PC-9 (cell line): ENCODE data around the gene FAM185A. TPM values are rescaled to one million over a fixed set of nuclear protein-coding genes. Genes with fewer than 3 reads are reported as not detected.
A peak's percentile ranks its signal among the peaks of the same experiment; 100 is the strongest.

Experiments
- BruUV-seq: library from RNA; stranded (reverse); fragments of 400-500 nt; replicated peaks from 2 replicates; lab custom pipeline; 2021; lab: Mats Ljungman, UMichigan
- CTCF ChIA-PET: fragments of 300-600 bp; sonication (Branson Sonifier 250); formaldehyde crosslinking; loops from one replicate; lab custom pipeline; 2022; ENCODE audit warnings: antibody characterized with exemption; lab: Charles Lee
- POLR2A ChIA-PET: fragments of 300-600 bp; sonication (Branson Sonifier 250); formaldehyde crosslinking; loops from one replicate; lab custom pipeline; 2022; ENCODE audit warnings: antibody characterized with exemption; ENCODE audit not compliant: unreplicated experiment; lab: Charles Lee
- DNase-seq, 2 experiments: peaks; one replicate each; pipeline versions ENCODE4 v3.0.0 to v3.0.0-alpha.2; 2015 to 2022; ENCODE audit warnings: mixed read lengths in 1 of 2
- H2AFZ ChIP-seq: fragments of 200-600 bp; sonication (generic); 2 replicates; pipeline ENCODE4 v1.8.1; 2017; ENCODE audit warnings: antibody characterized with exemption
- H3F3A ChIP-seq: fragments of 200-600 bp; sonication (generic); 2 replicates; pipeline ENCODE4 v1.8.1; 2017; ENCODE audit warnings: antibody characterized with exemption, mild to moderate bottlenecking, low read depth; ENCODE audit not compliant: insufficient read depth
- H3K27ac ChIP-seq: fragments of 200-600 bp; sonication (generic); 2 replicates; pipeline ENCODE4 v1.6.1; 2016; ENCODE audit warnings: mixed run types
- H3K27me3 ChIP-seq: fragments of 200-600 bp; sonication (generic); 2 replicates; pipeline ENCODE4 v1.6.1; 2016; ENCODE audit warnings: low read depth, mixed run types; ENCODE audit not compliant: insufficient read depth
- H3K36me3 ChIP-seq: fragments of 200-600 bp; sonication (generic); 2 replicates; pipeline ENCODE4 v1.6.1; 2016; ENCODE audit warnings: low read depth, mixed run types
- H3K4me1 ChIP-seq: fragments of 200-600 bp; sonication (generic); replicated peaks from 2 replicates; pipeline ENCODE4 v1.6.1; 2016; ENCODE audit warnings: mixed run types; ENCODE audit not compliant: insufficient read depth
- H3K4me2 ChIP-seq: fragments of 200-600 bp; sonication (generic); 2 replicates; pipeline ENCODE4 v1.6.1; 2017; ENCODE audit warnings: mixed run types
- H3K4me3 ChIP-seq: fragments of 200-600 bp; sonication (generic); 2 replicates; pipeline ENCODE4 v1.6.1; 2016; ENCODE audit warnings: mixed run types
- H3K79me2 ChIP-seq: fragments of 200-600 bp; sonication (generic); 2 replicates; pipeline ENCODE4 v1.6.1; 2017; ENCODE audit warnings: low read depth, mixed run types
- H3K9me2 ChIP-seq: fragments of 200-600 bp; sonication (generic); 2 replicates; pipeline ENCODE4 v1.8.1; 2017; ENCODE audit warnings: mild to moderate bottlenecking; ENCODE audit not compliant: insufficient read depth
- H3K9me3 ChIP-seq: fragments of 200-600 bp; sonication (generic); 2 replicates; pipeline ENCODE4 v1.8.1; 2016; ENCODE audit warnings: low read depth; ENCODE audit not compliant: insufficient read depth
- H4K20me1 ChIP-seq: fragments of 200-600 bp; sonication (generic); 2 replicates; pipeline ENCODE4 v1.8.1; 2017; ENCODE audit not compliant: insufficient read depth
- EZH2 ChIP-seq: fragments of 200-600 bp; sonication (generic); IDR thresholded peaks from 2 replicates; pipeline ENCODE4 v1.8.0; 2017; ENCODE audit warnings: antibody characterized with exemption, low read depth
- intact Hi-C: fragments of 100-400 bp; cut with micrococcal nuclease; formaldehyde crosslinking; loops from one replicate; pipeline ENCODE4 v1.10.0; 2022; ENCODE audit not compliant: unreplicated experiment
- total RNA-seq: library from RNA; stranded (reverse); gene quantifications from 2 replicates; pipeline ENCODE4 v1.2.3, GENCODE V29; 2021
- TF ChIP-seq, protein P1 (sequence below): fragments of 200-600 bp; sonication (generic); conservative IDR thresholded peaks from 2 replicates; pipeline ENCODE4 v1.6.1; 2017; ENCODE audit warnings: mixed run types, antibody characterized with exemption, mild to moderate bottlenecking, moderate library complexity

Gene FAM185A
- total RNA-seq, 1 experiment from 2014 or later: 9.2 TPM

- Histone ChIP-seq H3K4me1 (peaks cover 19% of the 10 kb centered on the region), H3F3A (no peaks in the 10 kb centered on the region), H3K9me3 (peaks cover 5% of the 10 kb centered on the region; the same call in 1 of the 2 replicates), H3K27me3 (no peaks in the 10 kb centered on the region), H3K27ac (no peak overlapping the region), H3K4me2 (no peak overlapping the region), H3K9me2 (no peaks in the 10 kb centered on the region), H3K36me3 (no peaks in the 10 kb centered on the region), H3K79me2 (no peaks in the 10 kb centered on the region), H2AFZ (no peak overlapping the region), H3K4me3 (no peak overlapping the region), H4K20me1 (no peaks in the 10 kb centered on the region)
- CTCF ChIA-PET: no interaction called here
- TF ChIP-seq EZH2: no peak
- TF ChIP-seq, protein P1, sequence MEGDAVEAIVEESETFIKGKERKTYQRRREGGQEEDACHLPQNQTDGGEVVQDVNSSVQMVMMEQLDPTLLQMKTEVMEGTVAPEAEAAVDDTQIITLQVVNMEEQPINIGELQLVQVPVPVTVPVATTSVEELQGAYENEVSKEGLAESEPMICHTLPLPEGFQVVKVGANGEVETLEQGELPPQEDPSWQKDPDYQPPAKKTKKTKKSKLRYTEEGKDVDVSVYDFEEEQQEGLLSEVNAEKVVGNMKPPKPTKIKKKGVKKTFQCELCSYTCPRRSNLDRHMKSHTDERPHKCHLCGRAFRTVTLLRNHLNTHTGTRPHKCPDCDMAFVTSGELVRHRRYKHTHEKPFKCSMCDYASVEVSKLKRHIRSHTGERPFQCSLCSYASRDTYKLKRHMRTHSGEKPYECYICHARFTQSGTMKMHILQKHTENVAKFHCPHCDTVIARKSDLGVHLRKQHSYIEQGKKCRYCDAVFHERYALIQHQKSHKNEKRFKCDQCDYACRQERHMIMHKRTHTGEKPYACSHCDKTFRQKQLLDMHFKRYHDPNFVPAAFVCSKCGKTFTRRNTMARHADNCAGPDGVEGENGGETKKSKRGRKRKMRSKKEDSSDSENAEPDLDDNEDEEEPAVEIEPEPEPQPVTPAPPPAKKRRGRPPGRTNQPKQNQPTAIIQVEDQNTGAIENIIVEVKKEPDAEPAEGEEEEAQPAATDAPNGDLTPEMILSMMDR: no peak
- no peak for DNase-seq
- no TSS peak for BruUV-seq
- intact Hi-C loops: no loop called here
- POLR2A ChIA-PET: interaction anchor here (0.6 kb wide), 1 partner anchor 205 kb away, joined by 5 read pairs; no protein-coding TSS in a partner anchor
These were observed 84.5 kb downstream of the FAM185A start for GRCh38 chr7:102833343-102833742.

DNA sequence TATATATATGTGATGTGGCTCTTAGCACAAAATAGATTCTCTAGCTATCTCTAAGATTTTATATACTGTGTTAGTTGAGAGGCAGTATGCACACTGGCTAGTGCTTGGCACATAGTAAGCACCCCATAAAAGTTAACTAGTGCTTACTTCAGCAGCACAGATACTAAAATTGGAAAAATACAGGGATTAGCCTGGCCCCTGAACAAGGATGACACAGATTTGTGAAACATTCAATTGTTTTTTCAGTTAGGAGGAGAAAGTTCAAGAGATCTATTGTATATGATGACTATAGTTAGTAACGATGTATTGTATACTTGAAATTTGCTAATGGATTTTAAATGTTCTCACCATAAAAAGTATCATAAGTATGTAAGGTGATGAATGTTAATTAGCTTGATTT, 85.7 kb downstream of the FAM185A start:
- Histone ChIP-seq H3K36me3 (no peaks in the 10 kb centered on the region), H3F3A (no peaks in the 10 kb centered on the region), H3K4me1 (peaks cover 19% of the 10 kb centered on the region), H3K4me2 (peak overlapping the region; percentile 28; the same call in 1 of the 2 replicates), H3K9me2 (no peaks in the 10 kb centered on the region), H3K27me3 (no peaks in the 10 kb centered on the region), H2AFZ (no peak overlapping the region), H3K27ac (no peak overlapping the region), H3K9me3 (peaks cover 5% of the 10 kb centered on the region; the same call in 1 of the 2 replicates), H3K79me2 (no peaks in the 10 kb centered on the region), H3K4me3 (no peak overlapping the region), H4K20me1 (no peaks in the 10 kb centered on the region)
- no TSS peak for BruUV-seq
- CTCF ChIA-PET: no interaction called here
- TF ChIP-seq, protein P1: no peak
- no peak for TF ChIP-seq EZH2
- intact Hi-C loops: no loop called here
- POLR2A ChIA-PET: no interaction called here
- no peak for DNase-seq

DNA sequence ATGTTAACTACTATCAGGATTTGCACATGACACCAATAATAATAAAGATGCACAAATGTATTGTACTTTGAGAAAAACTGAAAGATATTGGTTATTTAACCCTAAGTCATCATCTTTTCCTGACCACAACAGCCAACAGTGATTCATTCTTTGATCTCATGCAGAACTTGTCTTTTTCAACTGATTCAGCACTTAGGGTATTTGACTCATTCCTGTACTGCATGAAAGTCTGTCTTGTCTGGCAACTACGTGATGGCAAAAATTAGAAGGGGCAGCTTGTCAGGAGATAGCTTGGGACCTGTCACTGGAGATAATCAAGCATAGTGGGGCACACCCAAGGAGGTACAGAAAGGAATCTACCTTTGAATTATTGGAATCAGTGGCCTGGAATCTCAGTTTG, 86.2 kb downstream of the FAM185A start:
- Histone ChIP-seq H3K4me2 (peak overlapping the region; percentile 31; the same call in 1 of the 2 replicates), H3K27ac (no peak overlapping the region), H3K4me1 (peaks cover 19% of the 10 kb centered on the region), H3K27me3 (no peaks in the 10 kb centered on the region), H3K9me2 (no peaks in the 10 kb centered on the region), H3K79me2 (no peaks in the 10 kb centered on the region), H4K20me1 (no peaks in the 10 kb centered on the region), H3F3A (no peaks in the 10 kb centered on the region), H3K36me3 (no peaks in the 10 kb centered on the region), H3K4me3 (no peak overlapping the region), H3K9me3 (peaks cover 5% of the 10 kb centered on the region; the same call in 1 of the 2 replicates), H2AFZ (no peak overlapping the region)
- TF ChIP-seq, protein P1: no peak
- no peak for TF ChIP-seq EZH2
- ChIA-PET POLR2A (no interaction called here), CTCF (interaction anchor here (0.7 kb wide), 1 partner anchor 11 kb away, joined by 3 read pairs; no protein-coding TSS in a partner anchor)
- intact Hi-C loops: no loop called here
- DNase-seq: peak; percentile 7 to 64
- no TSS peak for BruUV-seq
